GM12878 (cell line): Measurements from ENCODE around the gene NSG1. TPM values are rescaled to one million over a fixed set of nuclear protein-coding genes. Genes with fewer than 3 reads are reported as not detected.

ENCODE experiments used
- ATAC-seq: fragments of 200-7000 bp; cut with Tn5 transposase; 3 replicates; pipeline ENCODE4 v1.9.1; 2020; ENCODE audit warnings: mild to moderate bottlenecking, moderate library complexity
- BruUV-seq: library from RNA; stranded (reverse); fragments of 400-500 nt; replicated peaks from 2 replicates; lab custom pipeline; 2021; lab: Mats Ljungman, UMichigan
- CTCF ChIA-PET: fragments of 300-600 bp; sonication (Branson Sonifier 250); formaldehyde crosslinking; extraction: SDS; loops from one replicate; lab custom pipeline; 2021; ENCODE audit warnings: inconsistent platforms; lab: Yijun Ruan, JAX
- POLR2A ChIA-PET: fragments of 350-600 bp; formaldehyde crosslinking; extraction: SDS; loops from one replicate; lab custom pipeline; 2021; ENCODE audit warnings: inconsistent platforms; lab: Charles Lee
- RAD21 ChIA-PET: fragments of 300-600 bp; sonication (Branson Sonifier 250); formaldehyde crosslinking; loops from one replicate; lab custom pipeline; 2023; ENCODE audit warnings: antibody characterized with exemption; ENCODE audit not compliant: unreplicated experiment; lab: Charles Lee
- SMC1A ChIA-PET: fragments of 300-600 bp; sonication (Branson Sonifier 250); formaldehyde crosslinking; loops from one replicate; lab custom pipeline; 2023; ENCODE audit not compliant: unreplicated experiment, uncharacterized antibody; lab: Charles Lee
- DNase-seq: peaks from one replicate; pipeline ENCODE4 v3.0.0-alpha.2; 2011; ENCODE audit warnings: low read depth, low spot score
- FAIRE-seq: peaks from 3 replicates; lab custom pipeline; 2011; peaks lifted over from hg19 to GRCh38; lab: Jason Lieb, UNC
- H2AFZ ChIP-seq: 2 replicates; pipeline ENCODE4 v1.6.0; 2011; ENCODE audit warnings: low read depth, low read length, control low read depth; ENCODE audit not compliant: control insufficient read depth
- H3K27ac ChIP-seq: 2 replicates; pipeline ENCODE4 v1.5.1; 2011; ENCODE audit warnings: control low read depth; ENCODE audit not compliant: control insufficient read depth, insufficient read depth
- H3K27me3 ChIP-seq, 2 experiments: replicated peaks in 1 of 2; 2 replicates each; pipeline versions ENCODE4 v1.6.0 to v1.6.1; 2011; ENCODE audit warnings: low read length in 1 of 2; ENCODE audit not compliant: control insufficient read depth in 2 of 2, insufficient read depth in 2 of 2
- H3K36me3 ChIP-seq, 2 experiments: 2 replicates each; pipeline ENCODE4 v1.5.1; 2011; ENCODE audit warnings: low read length in 1 of 2; ENCODE audit not compliant: control insufficient read depth in 2 of 2, insufficient read depth in 2 of 2
- H3K4me1 ChIP-seq: 2 replicates; pipeline ENCODE4 v1.6.1; 2011; ENCODE audit warnings: mild to moderate bottlenecking, low read length, moderate library complexity, mixed read lengths; ENCODE audit not compliant: control insufficient read depth, insufficient read depth
- H3K4me2 ChIP-seq: 2 replicates; pipeline ENCODE4 v1.6.0; 2011; ENCODE audit warnings: control low read depth; ENCODE audit not compliant: control insufficient read depth, insufficient read depth
- H3K4me3 ChIP-seq: fragments of 200-600 bp; sonication (generic); 2 replicates; pipeline ENCODE4 v1.5.1; 2016
- H3K79me2 ChIP-seq: 2 replicates; pipeline ENCODE4 v1.6.0; 2011; ENCODE audit warnings: low read length; ENCODE audit not compliant: control insufficient read depth, insufficient read depth
- H3K9ac ChIP-seq: 2 replicates; pipeline ENCODE4 v1.8.0; 2011; ENCODE audit warnings: low read length, control low read depth, mixed read lengths; ENCODE audit not compliant: control insufficient read depth, insufficient read depth
- H3K9me3 ChIP-seq: replicated peaks from 3 replicates; pipeline ENCODE4 v1.5.1; 2011; ENCODE audit warnings: mild to moderate bottlenecking, low read length; ENCODE audit not compliant: control insufficient read depth, insufficient read depth
- H4K20me1 ChIP-seq: 2 replicates; pipeline ENCODE4 v1.6.0; 2011; ENCODE audit not compliant: control insufficient read depth, insufficient read depth
- CEBPB ChIP-seq, 2 experiments: fragments of 150-350 bp in 1 of 2; IDR thresholded peaks; 2 replicates each; pipeline ENCODE4 v1.6.1; 2012 to 2014; ENCODE audit warnings: low read depth in 2 of 2, low read length in 2 of 2, borderline replicate concordance in 1 of 2, inconsistent platforms in 1 of 2
- EZH2 ChIP-seq: IDR thresholded peaks from 2 replicates; pipeline ENCODE4 v1.6.1; 2012; ENCODE audit warnings: low read depth, mild to moderate bottlenecking, control low read depth, inconsistent platforms, low read length, borderline replicate concordance; ENCODE audit not compliant: control insufficient read depth
- JUND ChIP-seq: IDR thresholded peaks from 2 replicates; pipeline ENCODE4 v1.6.1; 2012; ENCODE audit warnings: low read depth, mild to moderate bottlenecking, low read length, improper control_type of control experiment, moderate library complexity
- MEF2A ChIP-seq: IDR thresholded peaks from 2 replicates; pipeline ENCODE4 v1.6.1; 2011; ENCODE audit warnings: low read depth, mild to moderate bottlenecking, low read length, moderate library complexity; ENCODE audit not compliant: insufficient read depth
- MLLT1 ChIP-seq: fragments of 450-650 bp; IDR thresholded peaks from 2 replicates; pipeline ENCODE4 v1.6.1; 2016; ENCODE audit warnings: mild to moderate bottlenecking
- RAD51 ChIP-seq: fragments of 450-650 bp; IDR thresholded peaks from 2 replicates; pipeline ENCODE4 v1.6.1; 2016; ENCODE audit warnings: moderate library complexity, mild to moderate bottlenecking, inconsistent platforms
- RB1 ChIP-seq: fragments of 450-650 bp; formaldehyde crosslinking; IDR thresholded peaks from 2 replicates; pipeline ENCODE4 v1.6.1; 2017; ENCODE audit warnings: mild to moderate bottlenecking, borderline replicate concordance
- RCOR1 ChIP-seq: conservative IDR thresholded peaks from 2 replicates; pipeline ENCODE4 v1.6.1; 2012; ENCODE audit warnings: low read depth, low read length, improper control_type of control experiment
- SIN3A ChIP-seq: IDR thresholded peaks from 2 replicates; pipeline ENCODE4 v1.6.1; 2012; ENCODE audit warnings: low read depth, low read length, improper control_type of control experiment
- STAT3 ChIP-seq: IDR thresholded peaks from 2 replicates; pipeline ENCODE4 v1.6.1; 2011; ENCODE audit warnings: low read depth, low read length, improper control_type of control experiment
- WGBS: methylation state at CpG from one replicate; pipeline ENCODE4 v1.1.6; 2016; ENCODE audit warnings: low lambda C conversion rate; ENCODE audit not compliant: insufficient replicate concordance, insufficient coverage; ENCODE audit errors: missing lambda C conversion rate; 5-methylcytosine and 5-hydroxymethylcytosine counted together
- in situ Hi-C: fragments of 300-500 bp; cut with MboI; formaldehyde crosslinking; loops from 9 replicates; pipeline ENCODE4 v1.14.3; 2018; ENCODE audit warnings: mixed read lengths
- intact Hi-C: fragments of 100-400 bp; cut with micrococcal nuclease; formaldehyde crosslinking; loops from one replicate; pipeline ENCODE4 v1.14.2; 2022; ENCODE audit not compliant: unreplicated experiment
- polyA plus RNA-seq, 11 experiments: library from polyadenylated mRNA; depleted of rRNA in 4 of 11; unstranded in 6 of 11; stranded (reverse) in 5 of 11; fragments of >200 nt; fragmentation: Nextera tagmentation in 4 of 11; fragmentation: Illumina TruSeq in 1 of 11; extraction: Ambion mirVana in 4 of 11; extraction: Trizol in 1 of 11; gene quantifications; 1 replicate in 1 of 11; 2 replicates in 10 of 11; pipeline versions ENCODE4 v1.2.1 to v1.2.3, GENCODE V29; 2011 to 2016; ENCODE audit warnings: inconsistent platforms in 2 of 11, missing spikeins in 2 of 11, low read depth in 1 of 11
- total RNA-seq, 4 experiments: library from RNA; depleted of rRNA in 3 of 4; stranded (reverse); fragments of >200 nt in 3 of 4; fragmentation: Illumina TruSeq in 1 of 4; extraction: Trizol in 1 of 4; gene quantifications; 2 replicates each; pipeline versions ENCODE4 v1.2.1 to v1.2.3, GENCODE V29; 2013 to 2021
- TF ChIP-seq, protein P1 (sequence below): fragments of 450-650 bp; formaldehyde crosslinking; IDR thresholded peaks from 2 replicates; pipeline ENCODE4 v1.5.0; 2022; ENCODE audit warnings: mild to moderate bottlenecking, missing genetic modification characterization
- TF ChIP-seq, protein P2 (sequence below): IDR thresholded peaks from 2 replicates; pipeline ENCODE4 v1.6.1; 2011; ENCODE audit warnings: mild to moderate bottlenecking, low read depth, low read length, moderate library complexity; ENCODE audit not compliant: insufficient replicate concordance
- TF ChIP-seq, protein P3 (sequence below): IDR thresholded peaks from 2 replicates; pipeline ENCODE4 v1.6.1; 2011; ENCODE audit warnings: borderline replicate concordance, low read depth, mild to moderate bottlenecking, moderate library complexity, mixed read lengths, low read length; ENCODE audit not compliant: insufficient read depth; ENCODE audit errors: extremely low read length
- TF ChIP-seq, protein P4 (sequence below): IDR thresholded peaks from 2 replicates; pipeline ENCODE4 v1.6.1; 2012; ENCODE audit warnings: low read depth, low read length, improper control_type of control experiment

Gene NSG1
- total and polyA plus RNA-seq, 10 of the 15 experiments (the other 5 are each of a cell fraction or from before 2014, with no cell fraction given) = 0.03 to 0.19 (median 0.10) TPM; not detected in 5

- TF ChIP-seq JUND = no peak
Measured at GRCh38 chr4:4384837-4385236, 2.1 kb upstream of the NSG1 start (continued).

DNA sequence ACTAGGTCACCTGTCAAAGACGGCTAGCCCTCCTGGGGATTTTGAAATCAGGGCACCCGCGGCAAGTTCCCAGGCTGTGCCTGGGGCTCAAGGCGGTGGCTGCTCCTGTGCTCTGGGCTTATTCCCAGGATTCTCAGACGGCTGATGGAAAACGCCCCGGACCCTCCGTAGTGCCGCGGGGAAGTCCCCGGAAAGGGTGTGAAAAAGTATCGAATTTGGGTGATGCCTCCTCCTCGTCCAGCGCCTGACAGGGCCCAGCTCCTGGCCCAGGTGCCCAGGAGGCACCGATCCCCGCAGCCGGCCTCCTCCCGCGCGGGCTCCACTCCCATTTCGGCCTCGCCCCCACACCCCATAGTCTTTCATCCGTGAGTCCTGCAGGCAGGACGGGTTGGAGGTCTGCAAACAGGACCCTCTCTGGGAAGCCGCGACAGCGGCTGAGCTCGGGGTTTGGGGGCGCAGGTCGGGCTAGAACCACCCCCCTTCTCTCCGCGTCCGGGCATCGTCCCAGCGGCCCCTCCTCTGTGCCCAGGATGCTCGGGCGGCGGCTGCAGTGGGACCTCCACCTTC, 1.1 kb upstream of the NSG1 start:
- Histone ChIP-seq H3K36me3 (no peaks in the 10 kb centered on the region), H3K4me1 (no peaks in the 10 kb centered on the region), H3K4me2 (no peak overlapping the region), H3K79me2 (no peaks in the 10 kb centered on the region), H2AFZ (no peak overlapping the region), H4K20me1 (no peaks in the 10 kb centered on the region), H3K27me3 (peaks cover 5 to 10% of the 10 kb centered on the region in 2 experiments), H3K9ac (no peak overlapping the region), H3K4me3 (no peak overlapping the region), H3K27ac (no peak overlapping the region), H3K9me3 (no peaks in the 10 kb centered on the region)
- WGBS = 2% methylated on average over 38 of the region's 38 CpGs
- RAD21 ChIA-PET = no interaction called here
- in situ Hi-C loops = no loop called here
- DNase-seq (no peak), FAIRE-seq (no peak), ATAC-seq (no peak)
- POLR2A ChIA-PET = no interaction called here
- intact Hi-C loops = no loop called here
- SMC1A ChIA-PET = no interaction called here
- BruUV-seq = no TSS peak
- CTCF ChIA-PET = no interaction called here
- TF ChIP-seq SIN3A = no peak
- TF ChIP-seq, protein P1, sequence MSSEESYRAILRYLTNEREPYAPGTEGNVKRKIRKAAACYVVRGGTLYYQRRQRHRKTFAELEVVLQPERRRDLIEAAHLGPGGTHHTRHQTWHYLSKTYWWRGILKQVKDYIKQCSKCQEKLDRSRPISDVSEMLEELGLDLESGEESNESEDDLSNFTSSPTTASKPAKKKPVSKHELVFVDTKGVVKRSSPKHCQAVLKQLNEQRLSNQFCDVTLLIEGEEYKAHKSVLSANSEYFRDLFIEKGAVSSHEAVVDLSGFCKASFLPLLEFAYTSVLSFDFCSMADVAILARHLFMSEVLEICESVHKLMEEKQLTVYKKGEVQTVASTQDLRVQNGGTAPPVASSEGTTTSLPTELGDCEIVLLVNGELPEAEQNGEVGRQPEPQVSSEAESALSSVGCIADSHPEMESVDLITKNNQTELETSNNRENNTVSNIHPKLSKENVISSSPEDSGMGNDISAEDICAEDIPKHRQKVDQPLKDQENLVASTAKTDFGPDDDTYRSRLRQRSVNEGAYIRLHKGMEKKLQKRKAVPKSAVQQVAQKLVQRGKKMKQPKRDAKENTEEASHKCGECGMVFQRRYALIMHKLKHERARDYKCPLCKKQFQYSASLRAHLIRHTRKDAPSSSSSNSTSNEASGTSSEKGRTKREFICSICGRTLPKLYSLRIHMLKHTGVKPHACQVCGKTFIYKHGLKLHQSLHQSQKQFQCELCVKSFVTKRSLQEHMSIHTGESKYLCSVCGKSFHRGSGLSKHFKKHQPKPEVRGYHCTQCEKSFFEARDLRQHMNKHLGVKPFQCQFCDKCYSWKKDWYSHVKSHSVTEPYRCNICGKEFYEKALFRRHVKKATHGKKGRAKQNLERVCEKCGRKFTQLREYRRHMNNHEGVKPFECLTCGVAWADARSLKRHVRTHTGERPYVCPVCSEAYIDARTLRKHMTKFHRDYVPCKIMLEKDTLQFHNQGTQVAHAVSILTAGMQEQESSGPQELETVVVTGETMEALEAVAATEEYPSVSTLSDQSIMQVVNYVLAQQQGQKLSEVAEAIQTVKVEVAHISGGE (CRISPR knock-in tag) = no peak
- TF ChIP-seq RAD51 = no peak
- TF ChIP-seq RCOR1 = no peak
- no peak for TF ChIP-seq STAT3
- TF ChIP-seq, protein P2, sequence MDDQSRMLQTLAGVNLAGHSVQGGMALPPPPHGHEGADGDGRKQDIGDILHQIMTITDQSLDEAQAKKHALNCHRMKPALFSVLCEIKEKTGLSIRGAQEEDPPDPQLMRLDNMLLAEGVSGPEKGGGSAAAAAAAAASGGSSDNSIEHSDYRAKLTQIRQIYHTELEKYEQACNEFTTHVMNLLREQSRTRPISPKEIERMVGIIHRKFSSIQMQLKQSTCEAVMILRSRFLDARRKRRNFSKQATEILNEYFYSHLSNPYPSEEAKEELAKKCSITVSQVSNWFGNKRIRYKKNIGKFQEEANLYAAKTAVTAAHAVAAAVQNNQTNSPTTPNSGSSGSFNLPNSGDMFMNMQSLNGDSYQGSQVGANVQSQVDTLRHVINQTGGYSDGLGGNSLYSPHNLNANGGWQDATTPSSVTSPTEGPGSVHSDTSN = no peak
- TF ChIP-seq CEBPB (IDR thresholded peaks at IDR 0.05; ENCODE audit: borderline replicate concordance in 1 of 2, low read depth in 2 of 2, low read length in 2 of 2) = no peak
- TF ChIP-seq RB1 = no peak
- TF ChIP-seq EZH2 = no peak
- TF ChIP-seq MLLT1 = no peak
- TF ChIP-seq, protein P3, sequence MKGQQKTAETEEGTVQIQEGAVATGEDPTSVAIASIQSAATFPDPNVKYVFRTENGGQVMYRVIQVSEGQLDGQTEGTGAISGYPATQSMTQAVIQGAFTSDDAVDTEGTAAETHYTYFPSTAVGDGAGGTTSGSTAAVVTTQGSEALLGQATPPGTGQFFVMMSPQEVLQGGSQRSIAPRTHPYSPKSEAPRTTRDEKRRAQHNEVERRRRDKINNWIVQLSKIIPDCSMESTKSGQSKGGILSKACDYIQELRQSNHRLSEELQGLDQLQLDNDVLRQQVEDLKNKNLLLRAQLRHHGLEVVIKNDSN = no peak
- TF ChIP-seq, protein P4, sequence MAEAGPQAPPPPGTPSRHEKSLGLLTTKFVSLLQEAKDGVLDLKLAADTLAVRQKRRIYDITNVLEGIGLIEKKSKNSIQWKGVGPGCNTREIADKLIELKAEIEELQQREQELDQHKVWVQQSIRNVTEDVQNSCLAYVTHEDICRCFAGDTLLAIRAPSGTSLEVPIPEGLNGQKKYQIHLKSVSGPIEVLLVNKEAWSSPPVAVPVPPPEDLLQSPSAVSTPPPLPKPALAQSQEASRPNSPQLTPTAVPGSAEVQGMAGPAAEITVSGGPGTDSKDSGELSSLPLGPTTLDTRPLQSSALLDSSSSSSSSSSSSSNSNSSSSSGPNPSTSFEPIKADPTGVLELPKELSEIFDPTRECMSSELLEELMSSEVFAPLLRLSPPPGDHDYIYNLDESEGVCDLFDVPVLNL = no peak
- TF ChIP-seq MEF2A = no peak
